ENCODE data around the gene RPS6KB1. TPM values are rescaled to one million over a fixed set of nuclear protein-coding genes. Genes with fewer than 3 reads are reported as not detected.

RPS6KB1 gene
- total RNA-seq, 1 experiment from 2014 or later: 48.4 TPM

DNA sequence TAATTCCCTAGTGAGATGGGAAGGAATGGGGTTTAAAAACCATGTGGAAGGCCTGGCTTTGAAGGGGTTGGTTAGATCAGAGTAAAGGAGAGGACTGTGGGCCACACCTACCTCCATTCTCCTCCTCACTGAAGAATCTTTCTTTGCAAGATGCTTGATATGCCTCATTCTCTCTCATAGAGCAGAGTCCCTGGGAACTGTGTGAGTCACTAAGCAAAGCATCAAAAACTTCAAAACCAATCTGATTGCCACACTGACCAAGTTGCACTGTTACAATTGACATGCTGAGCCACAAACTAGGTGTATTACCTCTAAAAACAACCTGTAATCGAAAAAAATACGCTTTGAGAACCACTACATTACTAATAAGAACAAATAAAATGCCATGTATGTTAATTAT is 2.2 kb upstream of the RPS6KB1 start:
- ChIA-PET POLR2A (interaction anchor here (1.0 to 1.2 kb wide), 2 partner anchors 9 to 45 kb away, joined by 4 to 5 read pairs; no protein-coding TSS in a partner anchor), CTCF (no interaction called here)
- H3K4me1 Mint-ChIP-seq (ENCODE audit: insufficient read depth, unreplicated experiment): peaks cover 12% of the 10 kb centered on the region
- no TSS peak for BruUV-seq (replicated peaks)
- TF ChIP-seq, protein P1, sequence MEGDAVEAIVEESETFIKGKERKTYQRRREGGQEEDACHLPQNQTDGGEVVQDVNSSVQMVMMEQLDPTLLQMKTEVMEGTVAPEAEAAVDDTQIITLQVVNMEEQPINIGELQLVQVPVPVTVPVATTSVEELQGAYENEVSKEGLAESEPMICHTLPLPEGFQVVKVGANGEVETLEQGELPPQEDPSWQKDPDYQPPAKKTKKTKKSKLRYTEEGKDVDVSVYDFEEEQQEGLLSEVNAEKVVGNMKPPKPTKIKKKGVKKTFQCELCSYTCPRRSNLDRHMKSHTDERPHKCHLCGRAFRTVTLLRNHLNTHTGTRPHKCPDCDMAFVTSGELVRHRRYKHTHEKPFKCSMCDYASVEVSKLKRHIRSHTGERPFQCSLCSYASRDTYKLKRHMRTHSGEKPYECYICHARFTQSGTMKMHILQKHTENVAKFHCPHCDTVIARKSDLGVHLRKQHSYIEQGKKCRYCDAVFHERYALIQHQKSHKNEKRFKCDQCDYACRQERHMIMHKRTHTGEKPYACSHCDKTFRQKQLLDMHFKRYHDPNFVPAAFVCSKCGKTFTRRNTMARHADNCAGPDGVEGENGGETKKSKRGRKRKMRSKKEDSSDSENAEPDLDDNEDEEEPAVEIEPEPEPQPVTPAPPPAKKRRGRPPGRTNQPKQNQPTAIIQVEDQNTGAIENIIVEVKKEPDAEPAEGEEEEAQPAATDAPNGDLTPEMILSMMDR (IDR thresholded peaks at IDR 0.05; ENCODE audit: unreplicated experiment): no peak
- intact Hi-C loops (cut with micrococcal nuclease): loop anchor here (5.0 kb wide), 1 partner anchor 43 kb away; no protein-coding TSS in a partner anchor
- peaks cover 37% of the 10 kb centered on the region for H3K36me3 Mint-ChIP-seq (ENCODE audit: insufficient read depth, unreplicated experiment)
- H3K27ac Mint-ChIP-seq (ENCODE audit: low read depth, unreplicated experiment): no peak overlapping the region
- H3K9me3 Mint-ChIP-seq (ENCODE audit: unreplicated experiment): no peaks in the 10 kb centered on the region
- peak overlapping the region; percentile 94 for H3K4me3 Mint-ChIP-seq (ENCODE audit: unreplicated experiment)
- H3K27me3 Mint-ChIP-seq (ENCODE audit: insufficient read depth, unreplicated experiment): no peaks in the 10 kb centered on the region
- peak; percentile 12 for DNase-seq (ENCODE audit: unreplicated experiment)

GRCh38 chr17:59892251-59892923 is 534 bp upstream of the RPS6KB1 start:
- TF ChIP-seq, protein P1 (IDR thresholded peaks at IDR 0.05; ENCODE audit: unreplicated experiment): no peak
- peak overlapping the region; percentile 99 for H3K27ac Mint-ChIP-seq (ENCODE audit: low read depth, unreplicated experiment)
- CTCF ChIA-PET: interaction anchor here (0.6 to 1.3 kb wide), 6 partner anchors 19 to 384 kb away, joined by 3 to 5 read pairs (median 4); no protein-coding TSS in a partner anchor
- H3K9me3 Mint-ChIP-seq (ENCODE audit: unreplicated experiment): no peaks in the 10 kb centered on the region
- TSS peak; percentile 80 for BruUV-seq (replicated peaks)
- no peak for DNase-seq (ENCODE audit: unreplicated experiment)
- H3K27me3 Mint-ChIP-seq (ENCODE audit: insufficient read depth, unreplicated experiment): no peaks in the 10 kb centered on the region
- peak overlapping the region; percentile 94 for H3K4me3 Mint-ChIP-seq (ENCODE audit: unreplicated experiment)
- intact Hi-C loops (cut with micrococcal nuclease): loop anchor here (5.0 kb wide), 1 partner anchor 45 kb away; no protein-coding TSS in a partner anchor
- H3K4me1 Mint-ChIP-seq (ENCODE audit: insufficient read depth, unreplicated experiment): peaks cover 12% of the 10 kb centered on the region
- POLR2A ChIA-PET: interaction anchor here (0.5 to 3.4 kb wide), 29 partner anchors 11 to 678 kb away, joined by 3 to 33 read pairs (median 4); partner anchors contain the start of genes PTRH2, RNFT1 and VMP1
- H3K36me3 Mint-ChIP-seq (ENCODE audit: insufficient read depth, unreplicated experiment): peaks cover 41% of the 10 kb centered on the region

DNA sequence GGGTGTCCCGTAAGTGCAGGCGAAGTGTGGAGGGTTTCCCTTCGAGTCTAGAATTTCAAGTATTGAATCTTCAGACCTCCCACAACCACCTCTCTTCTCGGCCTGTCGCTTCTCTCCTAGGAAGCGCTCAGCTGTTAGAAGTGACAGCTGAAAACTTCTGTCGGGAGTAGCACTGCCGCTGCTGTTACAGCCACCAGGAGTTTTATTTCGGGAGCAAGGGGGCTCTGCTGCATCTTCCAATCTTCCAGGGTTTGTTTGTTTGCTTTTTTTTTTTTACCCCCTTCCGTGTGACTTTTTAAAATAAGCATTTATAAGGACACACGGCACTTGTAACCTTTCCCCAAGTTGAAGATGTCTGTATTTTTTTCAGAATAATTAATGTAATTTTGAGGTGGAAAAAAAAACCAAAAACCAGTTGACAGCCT is 767 bp downstream of the RPS6KB1 start:
- Mint-ChIP-seq H3K4me3 (ENCODE audit: unreplicated experiment) (peak overlapping the region; percentile 94), H3K4me1 (ENCODE audit: insufficient read depth, unreplicated experiment) (peaks cover 6% of the 10 kb centered on the region), H3K9me3 (ENCODE audit: unreplicated experiment) (no peaks in the 10 kb centered on the region), H3K27me3 (ENCODE audit: insufficient read depth, unreplicated experiment) (no peaks in the 10 kb centered on the region), H3K27ac (ENCODE audit: low read depth, unreplicated experiment) (peak overlapping the region; percentile 99), H3K36me3 (ENCODE audit: insufficient read depth, unreplicated experiment) (peaks cover 36% of the 10 kb centered on the region)
- no TSS peak for BruUV-seq (replicated peaks)
- ChIA-PET POLR2A (interaction anchor here (0.6 to 3.4 kb wide), 29 partner anchors 12 to 706 kb away, joined by 3 to 33 read pairs (median 4); partner anchors contain the start of genes PTRH2, RNFT1 and VMP1), CTCF (interaction anchor here (0.5 to 1.2 kb wide), 6 partner anchors 12 to 146 kb away, joined by 3 to 7 read pairs (median 4); no protein-coding TSS in a partner anchor)
- intact Hi-C loops (cut with micrococcal nuclease): loop anchor here (5.0 kb wide), 1 partner anchor 46 kb away; no protein-coding TSS in a partner anchor
- TF ChIP-seq, protein P1 (IDR thresholded peaks at IDR 0.05; ENCODE audit: unreplicated experiment): no peak
- no peak for DNase-seq (ENCODE audit: unreplicated experiment)

DNA sequence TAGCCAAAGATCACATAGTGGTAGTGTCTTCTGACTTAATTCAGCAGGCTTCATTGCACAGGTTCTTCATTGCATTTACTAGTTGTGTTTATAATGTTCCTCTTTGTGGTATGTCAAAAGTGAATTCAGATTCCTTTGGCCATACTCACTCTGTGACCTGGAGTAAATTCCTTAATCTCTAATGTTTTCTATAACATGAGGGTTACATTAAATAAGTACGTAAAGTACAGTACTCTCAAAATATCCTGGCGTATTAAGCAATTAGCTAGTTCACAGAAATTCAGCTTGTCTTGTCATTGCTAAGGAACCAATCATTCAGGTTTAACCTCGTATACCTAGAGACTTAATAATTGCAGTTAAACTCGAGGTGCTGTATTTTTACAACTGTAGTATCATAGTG is 4.2 kb downstream of the RPS6KB1 start:
- CTCF ChIA-PET: interaction anchor here (0.6 kb wide), 1 partner anchor 164 kb away, joined by 6 read pairs; no protein-coding TSS in a partner anchor
- Mint-ChIP-seq H3K4me3 (ENCODE audit: unreplicated experiment) (no peak overlapping the region), H3K36me3 (ENCODE audit: insufficient read depth, unreplicated experiment) (peaks cover 23% of the 10 kb centered on the region), H3K9me3 (ENCODE audit: unreplicated experiment) (no peaks in the 10 kb centered on the region), H3K4me1 (ENCODE audit: insufficient read depth, unreplicated experiment) (no peaks in the 10 kb centered on the region), H3K27ac (ENCODE audit: low read depth, unreplicated experiment) (peak overlapping the region; percentile 46), H3K27me3 (ENCODE audit: insufficient read depth, unreplicated experiment) (no peaks in the 10 kb centered on the region)
- POLR2A ChIA-PET: no interaction called here
- intact Hi-C loops (cut with micrococcal nuclease): no loop called here
- TF ChIP-seq, protein P1 (IDR thresholded peaks at IDR 0.05; ENCODE audit: unreplicated experiment): no peak
- DNase-seq (ENCODE audit: unreplicated experiment): peak; percentile 3
- BruUV-seq (replicated peaks): no TSS peak

Measured in MCF 10A (cell line).